SU-DHL-6 (cell line): Measurements from ENCODE around the gene RENBP.

ENCODE experiments used
- CTCF ChIP-seq: fragments of 200-600 bp; sonication (generic); IDR thresholded peaks from one replicate; pipeline ENCODE4 v1.5.1; 2017; ENCODE audit warnings: antibody characterized with exemption, mild to moderate bottlenecking, low read length, moderate library complexity; ENCODE audit not compliant: insufficient read depth, poor library complexity, severe bottlenecking
- EZH2phosphoT487 ChIP-seq: fragments of 200-600 bp; sonication (generic), shearing (Covaris generic); conservative IDR thresholded peaks from 2 replicates; pipeline ENCODE4 v1.6.1; 2018; ENCODE audit warnings: mild to moderate bottlenecking, antibody characterized with exemption, low read length, moderate library complexity, mixed read lengths

DNA sequence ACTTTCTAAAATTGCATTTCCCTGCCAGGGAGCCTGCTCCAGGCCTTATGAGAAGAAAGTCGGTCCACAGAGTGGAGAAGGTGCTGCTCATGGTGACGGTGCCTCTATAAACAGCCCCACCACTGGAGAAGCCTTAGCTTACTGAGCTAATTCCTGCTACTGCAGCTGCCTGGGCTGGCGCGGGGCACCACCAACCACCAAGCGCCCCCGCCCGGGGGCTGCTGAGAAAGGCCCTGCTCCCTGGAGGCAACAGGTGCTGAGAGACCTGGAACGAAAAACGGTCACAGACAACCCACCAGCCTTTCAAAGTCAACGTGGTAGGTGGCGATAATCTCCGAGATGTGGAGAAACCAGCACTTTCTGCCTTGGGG lies 24.3 kb upstream of the RENBP start:
- no peak for TF ChIP-seq CTCF
- no peak for TF ChIP-seq EZH2phosphoT487
